Suprapubic skin (tissue), 4 donors: ENCODE measurements around the gene CLEC18A. TPM values are rescaled to one million over a fixed set of nuclear protein-coding genes. Genes with fewer than 3 reads are reported as not detected.

Source experiments
- DNase-seq, 2 donors: peaks; one replicate each; pipeline ENCODE4 v3.0.0-alpha.2; 2019; ENCODE audit warnings: low spot score in 2 of 2
- H3K27ac ChIP-seq: fragments of 200-600 bp; sonication (generic); one replicate; pipeline ENCODE4 v1.5.1; 2019
- H3K27me3 ChIP-seq: fragments of 200-600 bp; sonication (generic); one replicate; pipeline ENCODE4 v1.5.1; 2019
- H3K36me3 ChIP-seq: fragments of 200-600 bp; sonication (generic); one replicate; pipeline ENCODE4 v1.5.1; 2019
- H3K4me1 ChIP-seq: fragments of 200-600 bp; sonication (generic); one replicate; pipeline ENCODE4 v1.5.1; 2019
- H3K4me3 ChIP-seq: fragments of 200-600 bp; sonication (generic); one replicate; pipeline ENCODE4 v1.5.1; 2019; ENCODE audit warnings: mild to moderate bottlenecking
- H3K9me3 ChIP-seq: fragments of 200-600 bp; sonication (generic); one replicate; pipeline ENCODE4 v1.5.1; 2019
- EP300 ChIP-seq: sonication (generic); formaldehyde crosslinking; IDR thresholded peaks from one replicate; pipeline ENCODE4 v1.6.1; 2017; ENCODE audit warnings: antibody characterized with exemption
- POLR2A ChIP-seq, 2 donors: fragments of 450-650 bp; IDR thresholded peaks; one replicate each; pipeline ENCODE4 v1.6.1; 2017; ENCODE audit warnings: antibody characterized with exemption in 2 of 2, mild to moderate bottlenecking in 2 of 2, moderate library complexity in 2 of 2
- POLR2AphosphoS5 ChIP-seq, 3 donors: sonication (generic); formaldehyde crosslinking; IDR thresholded peaks; one replicate each; pipeline ENCODE4 v1.6.1; 2017; ENCODE audit warnings: antibody characterized with exemption in 3 of 3
- WGBS: methylation state at CpG from one replicate; pipeline ENCODE4 v1.1.5; 2018; 5-methylcytosine and 5-hydroxymethylcytosine counted together
- total RNA-seq, 4 donors: library from RNA; depleted of rRNA; stranded (reverse); fragments of >200 nt; gene quantifications; one replicate each; pipeline ENCODE4 v1.1.0, GENCODE V29; 2016
- TF ChIP-seq, protein P1 (sequence below), 2 donors: fragments of 200-600 bp in 1 of 2; fragments of 450-650 bp in 1 of 2; sonication (generic) in 1 of 2; IDR thresholded peaks; one replicate each; pipeline ENCODE4 v1.5.1; 2016 to 2019; ENCODE audit warnings: antibody characterized with exemption in 2 of 2, mild to moderate bottlenecking in 1 of 2, moderate library complexity in 1 of 2

CLEC18A gene
- total RNA-seq, 4 donors from 2014 or later = 0.87 to 2.9 (median 1.5) TPM

DNA sequence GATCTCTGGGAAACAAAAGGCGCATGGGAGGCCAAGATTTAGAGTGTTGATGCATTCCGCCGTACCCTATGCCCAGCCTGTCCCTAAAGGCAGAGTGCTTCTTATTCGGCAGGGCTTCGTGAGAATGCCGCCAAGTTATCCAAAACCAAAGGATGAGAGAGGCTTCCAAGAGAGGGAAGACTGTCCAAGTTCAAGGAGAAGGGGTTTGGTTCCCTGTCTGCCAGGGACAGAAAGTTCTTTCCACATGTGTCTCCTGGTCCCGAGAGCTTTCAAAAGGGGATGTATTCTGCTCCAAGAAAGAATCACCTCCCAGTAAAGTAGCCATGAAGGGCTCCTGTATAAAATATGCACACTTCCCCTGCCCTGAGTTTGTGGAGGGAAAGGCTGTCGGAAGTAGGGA, 42.1 kb upstream of the CLEC18A start:
- no peaks in the 10 kb centered on the region for H3K9me3 ChIP-seq
- H3K4me3 ChIP-seq = no peak overlapping the region
- H3K4me1 ChIP-seq = peaks cover 14% of the 10 kb centered on the region
- DNase-seq = no peak
- peaks cover 15% of the 10 kb centered on the region for H3K36me3 ChIP-seq
- TF ChIP-seq POLR2AphosphoS5 (IDR thresholded peaks at IDR 0.05) (no peak), EP300 (no peak), POLR2A (IDR thresholded peaks at IDR 0.05) (no peak)
- TF ChIP-seq, protein P1, sequence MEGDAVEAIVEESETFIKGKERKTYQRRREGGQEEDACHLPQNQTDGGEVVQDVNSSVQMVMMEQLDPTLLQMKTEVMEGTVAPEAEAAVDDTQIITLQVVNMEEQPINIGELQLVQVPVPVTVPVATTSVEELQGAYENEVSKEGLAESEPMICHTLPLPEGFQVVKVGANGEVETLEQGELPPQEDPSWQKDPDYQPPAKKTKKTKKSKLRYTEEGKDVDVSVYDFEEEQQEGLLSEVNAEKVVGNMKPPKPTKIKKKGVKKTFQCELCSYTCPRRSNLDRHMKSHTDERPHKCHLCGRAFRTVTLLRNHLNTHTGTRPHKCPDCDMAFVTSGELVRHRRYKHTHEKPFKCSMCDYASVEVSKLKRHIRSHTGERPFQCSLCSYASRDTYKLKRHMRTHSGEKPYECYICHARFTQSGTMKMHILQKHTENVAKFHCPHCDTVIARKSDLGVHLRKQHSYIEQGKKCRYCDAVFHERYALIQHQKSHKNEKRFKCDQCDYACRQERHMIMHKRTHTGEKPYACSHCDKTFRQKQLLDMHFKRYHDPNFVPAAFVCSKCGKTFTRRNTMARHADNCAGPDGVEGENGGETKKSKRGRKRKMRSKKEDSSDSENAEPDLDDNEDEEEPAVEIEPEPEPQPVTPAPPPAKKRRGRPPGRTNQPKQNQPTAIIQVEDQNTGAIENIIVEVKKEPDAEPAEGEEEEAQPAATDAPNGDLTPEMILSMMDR (IDR thresholded peaks at IDR 0.05) = no peak
- H3K27ac ChIP-seq = peak overlapping the region; percentile 70
- no peaks in the 10 kb centered on the region for H3K27me3 ChIP-seq
- WGBS = 70% methylated on average over 8 of the region's 8 CpGs

DNA sequence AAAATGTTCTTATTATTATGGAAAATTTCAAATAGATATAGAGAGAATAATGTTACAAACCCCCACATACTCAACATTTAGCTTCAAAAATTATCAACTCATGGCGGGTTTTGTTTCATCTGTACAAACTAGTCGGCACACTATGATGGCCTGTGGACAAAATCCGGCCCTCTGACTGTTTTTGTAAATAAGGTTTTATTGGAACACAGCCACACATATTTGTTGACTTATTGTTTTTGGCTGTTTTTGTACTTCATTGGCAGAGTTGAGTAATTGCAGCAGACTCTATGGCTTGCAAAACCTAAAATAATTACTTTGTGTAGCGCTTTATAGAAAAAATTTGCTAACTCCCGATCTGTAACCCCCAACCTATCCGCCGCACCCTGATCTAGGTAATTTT, 41.4 kb upstream of the CLEC18A start:
- Histone ChIP-seq H3K27me3 (no peaks in the 10 kb centered on the region), H3K4me3 (no peak overlapping the region), H3K27ac (peak overlapping the region; percentile 70), H3K36me3 (peaks cover 15% of the 10 kb centered on the region), H3K9me3 (no peaks in the 10 kb centered on the region), H3K4me1 (peaks cover 9% of the 10 kb centered on the region)
- DNase-seq = no peak
- TF ChIP-seq POLR2A (IDR thresholded peaks at IDR 0.05) (no peak), POLR2AphosphoS5 (IDR thresholded peaks at IDR 0.05) (no peak), EP300 (no peak)
- TF ChIP-seq, protein P1 (IDR thresholded peaks at IDR 0.05) = no peak
- WGBS = 75% methylated on average over 7 of the region's 7 CpGs

DNA sequence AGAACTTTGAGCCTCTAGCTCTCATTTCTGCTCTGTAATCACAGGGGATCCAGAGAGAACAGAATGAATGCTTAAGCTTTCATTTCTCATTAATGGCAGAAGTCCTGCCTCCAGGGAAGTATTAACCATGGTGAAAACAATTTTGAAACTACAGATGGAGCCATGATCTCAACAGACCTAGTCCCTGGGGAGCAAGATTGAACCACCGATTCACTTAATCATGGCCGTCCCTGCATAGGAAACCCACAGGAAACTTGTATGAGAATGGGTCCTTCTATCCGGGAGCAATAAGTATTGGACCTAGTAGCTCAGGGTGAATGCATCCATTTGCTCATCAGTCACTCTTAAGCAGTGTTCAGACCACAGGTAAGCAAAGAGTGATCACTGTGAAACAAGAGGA, 40.2 kb upstream of the CLEC18A start:
- 47% methylated on average over 3 of the region's 3 CpGs for WGBS
- H3K4me1 ChIP-seq = peaks cover 4% of the 10 kb centered on the region
- H3K27ac ChIP-seq = no peak overlapping the region
- H3K9me3 ChIP-seq = no peaks in the 10 kb centered on the region
- TF ChIP-seq EP300 (no peak), POLR2A (IDR thresholded peaks at IDR 0.05) (no peak), POLR2AphosphoS5 (IDR thresholded peaks at IDR 0.05) (no peak)
- TF ChIP-seq, protein P1 (IDR thresholded peaks at IDR 0.05) = no peak
- DNase-seq = no peak
- H3K27me3 ChIP-seq = no peaks in the 10 kb centered on the region
- peaks cover 15% of the 10 kb centered on the region for H3K36me3 ChIP-seq
- H3K4me3 ChIP-seq = no peak overlapping the region

DNA sequence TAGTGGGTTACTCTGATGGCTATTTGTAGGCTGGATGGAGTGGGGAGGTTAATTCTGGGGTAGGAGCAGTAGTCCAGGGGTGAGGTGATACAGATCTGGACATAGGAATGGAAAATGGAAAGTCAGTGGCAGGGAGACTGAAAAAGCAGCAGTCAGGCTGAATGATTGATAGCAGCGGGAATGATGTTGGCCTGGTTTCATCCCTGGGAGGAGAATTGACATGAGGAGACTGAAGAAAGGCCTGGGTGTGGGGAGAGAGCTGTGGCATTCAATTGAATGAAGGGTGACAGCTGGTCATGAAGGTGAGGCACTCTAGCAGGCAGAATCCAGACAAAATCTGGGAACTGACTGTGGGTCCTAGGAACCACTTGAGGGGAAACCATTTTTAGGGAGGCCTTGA, 34.7 kb upstream of the CLEC18A start:
- Histone ChIP-seq H3K27ac (no peak overlapping the region), H3K4me1 (peaks cover 3% of the 10 kb centered on the region), H3K36me3 (no peaks in the 10 kb centered on the region), H3K9me3 (no peaks in the 10 kb centered on the region), H3K27me3 (no peaks in the 10 kb centered on the region), H3K4me3 (no peak overlapping the region)
- no peak for DNase-seq
- TF ChIP-seq EP300 = no peak
- no peak for TF ChIP-seq POLR2A (IDR thresholded peaks at IDR 0.05)
- no peak for TF ChIP-seq POLR2AphosphoS5 (IDR thresholded peaks at IDR 0.05)
- TF ChIP-seq, protein P1 (IDR thresholded peaks at IDR 0.05) = no peak
- WGBS = 76% methylated on average over 1 of the region's 1 CpG

DNA sequence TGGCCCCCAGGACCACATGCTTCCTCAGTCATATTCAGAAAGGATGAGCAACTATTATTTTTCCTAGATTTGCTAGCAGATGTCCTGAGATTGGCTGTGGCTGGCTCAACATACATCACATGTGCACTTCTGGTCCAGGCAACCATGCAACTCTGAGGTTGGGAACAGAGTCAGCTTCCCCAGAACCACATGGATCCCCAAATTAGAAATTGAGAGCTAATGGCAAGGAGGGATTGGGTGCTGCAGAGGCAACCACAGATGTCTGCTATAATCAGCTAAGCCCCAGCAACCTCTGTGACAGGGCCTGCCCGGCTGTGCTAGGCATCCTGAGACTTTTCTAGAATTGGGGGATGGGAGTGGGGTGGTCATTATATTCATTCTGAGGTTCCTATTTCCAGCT, 33.8 kb upstream of the CLEC18A start:
- Histone ChIP-seq H3K4me3 (no peak overlapping the region), H3K9me3 (no peaks in the 10 kb centered on the region), H3K27ac (peak overlapping the region; percentile 54), H3K27me3 (no peaks in the 10 kb centered on the region), H3K4me1 (peaks cover 3% of the 10 kb centered on the region), H3K36me3 (no peaks in the 10 kb centered on the region)
- WGBS = 71% methylated on average over 1 of the region's 1 CpG
- no peak for TF ChIP-seq POLR2AphosphoS5 (IDR thresholded peaks at IDR 0.05)
- no peak for TF ChIP-seq EP300
- TF ChIP-seq, protein P1 (IDR thresholded peaks at IDR 0.05) = no peak
- no peak for TF ChIP-seq POLR2A (IDR thresholded peaks at IDR 0.05)
- DNase-seq = no peak
